ENCODE results near the gene MATR3. TPM values are rescaled to one million over a fixed set of nuclear protein-coding genes. Genes with fewer than 3 reads are reported as not detected.

Gene MATR3
- polyA plus RNA-seq, 3 donors = 61.8 to 174 (median 137) TPM

GRCh38 chr5:139273322-139273571 lies 20.3 kb upstream of the MATR3 start:
- intact Hi-C loops (cut with micrococcal nuclease) = loop anchor here in 1 of 2 donors (5.0 kb wide), 1 partner anchor 71 kb away; no protein-coding TSS in a partner anchor
- Histone ChIP-seq H3K27me3 (ENCODE audit: control insufficient read depth in 2 of 2, insufficient read depth in 2 of 2, low read length in 2 of 2) (no peaks in the 10 kb centered on the region), H4K20me1 (ENCODE audit: insufficient read depth, low read length) (no peaks in the 10 kb centered on the region), H3K36me3 (replicated peaks in 1 of 2; ENCODE audit: control insufficient read depth in 1 of 2, insufficient read depth in 2 of 2, low read length in 2 of 2) (peaks cover 1 to 12% of the 10 kb centered on the region in 2 donors), H3K4me1 (ENCODE audit: control insufficient read depth in 1 of 2, insufficient read depth in 2 of 2, low read length in 2 of 2) (peaks cover 35 to 38% of the 10 kb centered on the region in 2 donors), H3K79me2 (ENCODE audit: insufficient read depth, low read length) (peaks cover 20% of the 10 kb centered on the region), H3K9ac (ENCODE audit: insufficient read depth, low read length, poor library complexity, severe bottlenecking) (peak overlapping the region; percentile 68), H3K9me3 (replicated peaks in 1 of 2; ENCODE audit: control insufficient read depth in 1 of 2, insufficient read depth in 1 of 2, low read length in 2 of 2) (no peaks in the 10 kb centered on the region), H2AFZ (ENCODE audit: insufficient read depth, low read depth, low read length, poor library complexity, severe bottlenecking) (peak overlapping the region; percentile 88), H3K27ac (ENCODE audit: low read depth in 1 of 2, low read length in 2 of 2) (peak overlapping the region; percentile 37 to 80), H3K4me3 (replicated peaks in 1 of 3; ENCODE audit: low read depth in 2 of 3, low read length in 3 of 3) (peak overlapping the region; percentile 55 to 83 (median 67)), H3K4me2 (replicated peaks; ENCODE audit: extremely low read depth, low read length, poor library complexity, severe bottlenecking) (peak overlapping the region; percentile 88)
- peaks cover 0 to 2% (median 0%) of the 10 kb centered on the region in 3 donors for H3K27me3 Mint-ChIP-seq (ENCODE audit: low read depth in 3 of 3)
- peak overlapping the region; percentile 70 to 95 (median 86) for H3K27ac Mint-ChIP-seq
- peak overlapping the region; percentile 84 to 93 for H3K4me3 Mint-ChIP-seq
- H3K4me1 Mint-ChIP-seq = peaks cover 45% of the 10 kb centered on the region
- peaks cover 0 to 3% (median 0%) of the 10 kb centered on the region in 7 donors for H3K9me3 Mint-ChIP-seq
- no peak for TF ChIP-seq CTCF (IDR thresholded peaks at IDR 0.05)
- no peak for DNase-seq
- WGBS (ENCODE audit: insufficient coverage) = 2% methylated on average over 3 of the region's 3 CpGs
- H3K36me3 Mint-ChIP-seq = peaks cover 0 to 5% of the 10 kb centered on the region in 2 donors

- H3K27ac Mint-ChIP-seq = peak overlapping the region; percentile 85 to 95 (median 89)
- Histone ChIP-seq H3K79me2 (ENCODE audit: insufficient read depth, low read length) (peaks cover 20% of the 10 kb centered on the region), H3K4me2 (replicated peaks; ENCODE audit: extremely low read depth, low read length, poor library complexity, severe bottlenecking) (peak overlapping the region; percentile 88), H3K4me3 (replicated peaks in 1 of 3; ENCODE audit: low read depth in 2 of 3, low read length in 3 of 3) (peak overlapping the region; percentile 55 to 83 (median 67)), H4K20me1 (ENCODE audit: insufficient read depth, low read length) (no peaks in the 10 kb centered on the region), H3K27ac (ENCODE audit: low read depth in 1 of 2, low read length in 2 of 2) (peak overlapping the region; percentile 67 to 80), H3K27me3 (ENCODE audit: control insufficient read depth in 2 of 2, insufficient read depth in 2 of 2, low read length in 2 of 2) (no peaks in the 10 kb centered on the region), H3K9me3 (replicated peaks in 1 of 2; ENCODE audit: control insufficient read depth in 1 of 2, insufficient read depth in 1 of 2, low read length in 2 of 2) (no peaks in the 10 kb centered on the region), H3K36me3 (replicated peaks in 1 of 2; ENCODE audit: control insufficient read depth in 1 of 2, insufficient read depth in 2 of 2, low read length in 2 of 2) (peaks cover 6 to 17% of the 10 kb centered on the region in 2 donors), H3K4me1 (ENCODE audit: control insufficient read depth in 1 of 2, insufficient read depth in 2 of 2, low read length in 2 of 2) (peaks cover 35 to 38% of the 10 kb centered on the region in 2 donors), H3K9ac (ENCODE audit: insufficient read depth, low read length, poor library complexity, severe bottlenecking) (peak overlapping the region; percentile 68), H2AFZ (ENCODE audit: insufficient read depth, low read depth, low read length, poor library complexity, severe bottlenecking) (peak overlapping the region; percentile 88)
- peak; percentile 89 to 97 (median 93) for DNase-seq
- under 1% methylated on average over 36 of the region's 47 CpGs for WGBS (ENCODE audit: insufficient coverage)
- peak overlapping the region; percentile 84 to 93 for H3K4me3 Mint-ChIP-seq
- peak; percentile 19 for TF ChIP-seq CTCF (IDR thresholded peaks at IDR 0.05)
- peaks cover 0 to 2% (median 0%) of the 10 kb centered on the region in 3 donors for H3K27me3 Mint-ChIP-seq (ENCODE audit: low read depth in 3 of 3)
- H3K36me3 Mint-ChIP-seq = peaks cover 0 to 5% of the 10 kb centered on the region in 2 donors
- peaks cover 0 to 3% (median 0%) of the 10 kb centered on the region in 7 donors for H3K9me3 Mint-ChIP-seq
- intact Hi-C loops (cut with micrococcal nuclease) = loop anchor here in 1 of 2 donors (5.0 kb wide), 1 partner anchor 71 kb away; no protein-coding TSS in a partner anchor
- peaks cover 41% of the 10 kb centered on the region for H3K4me1 Mint-ChIP-seq
These were observed 19.8 kb upstream of the MATR3 start for GRCh38 chr5:139273572-139274289.

All from CD14-positive monocyte (primary cell).